ENCODE data around the gene ZNF609. TPM values are rescaled to one million over a fixed set of nuclear protein-coding genes. Genes with fewer than 3 reads are reported as not detected.

ZNF609 gene
- total RNA-seq, 1 experiment from 2014 or later: 31.0 TPM

GRCh38 chr15:64515825-64516224 lies 55.4 kb downstream of the ZNF609 start:
- BruUV-seq (replicated peaks): no TSS peak
- TF ChIP-seq ZNF274 (IDR thresholded peaks at IDR 0.05; ENCODE audit: low read depth, low read length) (no peak), CEBPB (IDR thresholded peaks at IDR 0.05; ENCODE audit: low read depth) (no peak), CTCF (IDR thresholded peaks at IDR 0.05 in 2 of 3, conservative IDR thresholded peaks at IDR 0.05 in 1 of 3; ENCODE audit: borderline replicate concordance in 1 of 3, insufficient read depth in 1 of 3, low read depth in 2 of 3, low read length in 2 of 3) (no peak), TCF7L2 (IDR thresholded peaks at IDR 0.05; ENCODE audit: borderline replicate concordance, extremely low read depth, insufficient read depth, insufficient read length) (no peak), EGR1 (IDR thresholded peaks at IDR 0.05; ENCODE audit: low read depth) (no peak), REST (IDR thresholded peaks at IDR 0.05; ENCODE audit: low read depth) (no peak), CBX3 (IDR thresholded peaks at IDR 0.05; ENCODE audit: low read depth) (no peak)

More at GRCh38 chr15:64515825-64516224, 55.4 kb downstream of the ZNF609 start:
- H3K9me2 ChIP-seq (ENCODE audit: insufficient read depth): no peaks in the 10 kb centered on the region
- H3K79me2 ChIP-seq (ENCODE audit: insufficient read depth, low read length): peaks cover 59% of the 10 kb centered on the region
- ChIA-PET POLR2A (no interaction called here), CTCF (no interaction called here), RAD21 (ENCODE audit: low non-redundant PET in 1 of 2, low total read pairs in 2 of 2, uncharacterized antibody in 2 of 2, unreplicated experiment in 2 of 2) (no interaction called here)
- no peaks in the 10 kb centered on the region for H3K27me3 ChIP-seq (ENCODE audit: insufficient read depth, low read length)
- H3K36me3 ChIP-seq (ENCODE audit: control insufficient read depth in 1 of 2, insufficient read depth in 2 of 2, low read length in 2 of 2): no peaks in the 10 kb centered on the region; a peak in 1 of 4 replicates
- intact Hi-C loops (cut with micrococcal nuclease): no loop called here
- no peak for ATAC-seq
- DNase-seq (ENCODE audit: low read depth, low spot score): no peak
- peaks cover 5 to 14% of the 10 kb centered on the region in 2 experiments for H3K4me1 ChIP-seq (ENCODE audit: control insufficient read depth in 1 of 2, insufficient read depth in 2 of 2, low read length in 2 of 2)
- H3K4me2 ChIP-seq (ENCODE audit: low read length): no peak overlapping the region
- no peak overlapping the region for H2AFZ ChIP-seq (ENCODE audit: low read depth, low read length, poor library complexity, severe bottlenecking)
- peaks cover 6% of the 10 kb centered on the region; the same call in 1 of the 2 replicates for H4K20me1 ChIP-seq (ENCODE audit: insufficient read depth)
- H3K4me3 ChIP-seq (replicated peaks in 1 of 2; ENCODE audit: low read depth in 1 of 2, low read length in 2 of 2): no peak overlapping the region
- H3K27ac ChIP-seq (ENCODE audit: low read depth, low read length): no peak overlapping the region
- no peak overlapping the region for H3K9ac ChIP-seq (ENCODE audit: low read length)
- no peaks in the 10 kb centered on the region for H3K9me3 ChIP-seq (ENCODE audit: control insufficient read depth in 1 of 2, insufficient read depth in 1 of 2, low read depth in 1 of 2, low read length in 2 of 2)
